Spleen (tissue), 11 donors: ENCODE results near the gene SLC41A3. TPM values are rescaled to one million over a fixed set of nuclear protein-coding genes. Genes with fewer than 3 reads are reported as not detected.
A peak's percentile ranks its signal among the peaks of the same experiment; 100 is the strongest.

ENCODE experiments used
- DNase-seq: peaks from one replicate; pipeline ENCODE4 v3.0.0-alpha.2; 2020
- H3K27ac ChIP-seq, 8 donors: fragments of 200-600 bp; sonication (generic) in 7 of 8; 1 replicate in 4 of 8; 2 replicates in 4 of 8; pipeline versions ENCODE4 v1.5.0 to v1.8.0; 2016 to 2021; ENCODE audit warnings: inconsistent platforms in 4 of 8, mild to moderate bottlenecking in 4 of 8, moderate library complexity in 1 of 8
- H3K27me3 ChIP-seq, 7 donors: fragments of 200-600 bp; sonication (generic) in 6 of 7; replicated peaks in 1 of 7; 1 replicate in 4 of 7; 2 replicates in 3 of 7; pipeline versions ENCODE4 v1.5.0 to v1.8.0; 2016 to 2021; ENCODE audit warnings: inconsistent platforms in 3 of 7, mild to moderate bottlenecking in 1 of 7
- H3K36me3 ChIP-seq, 6 donors: fragments of 200-600 bp; sonication (generic) in 5 of 6; 1 replicate in 4 of 6; 2 replicates in 2 of 6; pipeline versions ENCODE4 v1.5.0 to v1.8.0; 2016 to 2021; ENCODE audit warnings: inconsistent platforms in 2 of 6
- H3K4me1 ChIP-seq, 6 donors: fragments of 200-600 bp; sonication (generic) in 5 of 6; 1 replicate in 3 of 6; 2 replicates in 3 of 6; pipeline versions ENCODE4 v1.5.0 to v1.8.0; 2016 to 2021; ENCODE audit warnings: inconsistent platforms in 3 of 6
- H3K4me3 ChIP-seq, 8 donors: fragments of 200-600 bp; sonication (generic) in 7 of 8; 1 replicate in 4 of 8; 2 replicates in 4 of 8; pipeline versions ENCODE4 v1.5.0 to v1.8.0; 2016 to 2021; ENCODE audit warnings: inconsistent platforms in 4 of 8, mild to moderate bottlenecking in 4 of 8, moderate library complexity in 2 of 8
- H3K9me3 ChIP-seq, 8 donors: fragments of 200-600 bp; sonication (generic) in 7 of 8; 1 replicate in 4 of 8; 2 replicates in 4 of 8; pipeline versions ENCODE4 v1.5.0 to v1.8.0; 2016 to 2021; ENCODE audit warnings: inconsistent platforms in 4 of 8
- POLR2A ChIP-seq, 3 donors: fragments of 450-650 bp; IDR thresholded peaks; one replicate each; pipeline ENCODE4 v1.5.1; 2017; ENCODE audit warnings: antibody characterized with exemption in 3 of 3, mild to moderate bottlenecking in 1 of 3
- POLR2AphosphoS5 ChIP-seq, 3 donors: sonication (generic); formaldehyde crosslinking; IDR thresholded peaks; one replicate each; pipeline ENCODE4 v1.5.1; 2017; ENCODE audit warnings: antibody characterized with exemption in 3 of 3
- WGBS, 5 donors: extraction: QIAGEN DNeasy Blood & Tissue Kit in 3 of 5; methylation state at CpG; one replicate each; pipeline versions ENCODE4 v1.1.5 to v1.1.7; 2013 to 2018; 5-methylcytosine and 5-hydroxymethylcytosine counted together
- intact Hi-C: fragments of 100-400 bp; cut with DNase I; formaldehyde crosslinking; loops from one replicate; pipeline ENCODE4 v1.15.0; 2023; ENCODE audit warnings: low total_unique reads
- polyA plus RNA-seq, 3 donors: library from polyadenylated mRNA; stranded (reverse); fragments of 200-250 nt; gene quantifications; one replicate each; pipeline ENCODE4 v1.2.1, GENCODE V29; 2013
- total RNA-seq, 7 donors: library from RNA; depleted of rRNA in 3 of 7; stranded (reverse); fragments of >200 nt in 3 of 7; fragmentation: NEBNext Ultra II Directional in 4 of 7; extraction: Animal tissue kit (Norgen Biotek cat#: 25700) in 4 of 7; gene quantifications; one replicate each; pipeline versions ENCODE4 v1.1.0 to v1.2.1, GENCODE V29; 2016 to 2021
- TF ChIP-seq, protein P1 (sequence below), 11 experiments: fragments of 200-600 bp in 7 of 11; fragments of 450-650 bp in 4 of 11; sonication (generic) in 4 of 11; IDR thresholded peaks in 8 of 11; conservative IDR thresholded peaks in 3 of 11; 1 replicate in 7 of 11; 2 replicates in 4 of 11; pipeline versions ENCODE4 v1.4.0 to v1.8.0; 2016 to 2021; ENCODE audit warnings: antibody characterized with exemption in 11 of 11, inconsistent platforms in 4 of 11, mild to moderate bottlenecking in 1 of 11
- donor health status: healthy with polysubstance abuse.
- donor health status: DM: no; HTN: no; CAD: no; lungs with moderate emphysema.
- donor health status: DM: no; HTN: no; CAD: no.
- donor health status: Bipolar disorder and iron deficiency.
- donor health status: healthy.
- donor health status: DM: no; HTN: no; CAD: no.
- donor health status: DM: yes; HTN: yes; CAD: no.

The SLC41A3 gene
- total and polyA plus RNA-seq, 10 donors = 16.3 to 43.7 (median 33.7) TPM

DNA sequence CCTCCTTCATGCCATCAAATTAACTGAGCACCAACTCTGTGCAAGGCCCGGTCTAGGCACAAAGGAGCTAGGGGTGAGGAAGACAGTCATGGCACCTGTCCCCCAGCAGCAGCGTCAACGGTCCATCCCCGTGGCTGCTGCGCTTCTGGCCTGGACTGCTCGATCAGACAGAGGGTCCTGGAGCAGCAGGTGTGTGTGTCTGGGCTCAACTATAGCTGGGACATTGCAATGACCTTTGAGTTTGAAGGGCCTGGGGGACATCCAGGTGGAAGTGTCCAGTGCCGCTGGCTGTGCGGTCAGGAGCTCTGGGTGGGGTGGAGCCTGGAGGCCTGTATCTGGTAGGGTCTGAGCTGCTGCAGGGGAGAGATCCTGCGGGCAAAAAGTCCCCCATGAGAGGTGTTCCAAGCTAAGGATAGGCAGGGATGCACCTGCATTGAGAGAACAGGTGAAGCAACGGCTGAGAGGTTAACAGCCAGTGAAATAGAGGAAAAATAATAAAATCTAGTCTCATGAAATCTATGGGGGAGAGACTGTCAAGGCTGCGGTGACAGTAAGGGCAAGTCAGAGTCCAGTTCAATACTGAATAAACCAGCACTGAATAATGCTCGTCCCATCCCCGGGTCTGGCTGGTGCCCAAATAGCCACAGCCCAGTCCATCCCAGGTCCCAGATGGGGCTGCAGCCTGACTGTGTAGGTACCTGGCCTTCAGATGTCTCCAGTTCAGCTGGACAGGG, 25.4 kb upstream of the SLC41A3 start:
- peak; percentile 67 for DNase-seq
- 87 to 92% (median 89%) methylated on average over 13 of the region's 13 CpGs for WGBS, 5 donors
- Histone ChIP-seq H3K9me3 (no peaks in the 10 kb centered on the region), H3K27me3 (no peaks in the 10 kb centered on the region), H3K4me1 (no peaks in the 10 kb centered on the region), H3K27ac (no peak overlapping the region), H3K4me3 (no peak overlapping the region), H3K36me3 (no peaks in the 10 kb centered on the region)
- intact Hi-C loops = no loop called here
- no peak for TF ChIP-seq POLR2A (IDR thresholded peaks at IDR 0.05)
- TF ChIP-seq POLR2AphosphoS5 (IDR thresholded peaks at IDR 0.05) = no peak
- TF ChIP-seq, protein P1, sequence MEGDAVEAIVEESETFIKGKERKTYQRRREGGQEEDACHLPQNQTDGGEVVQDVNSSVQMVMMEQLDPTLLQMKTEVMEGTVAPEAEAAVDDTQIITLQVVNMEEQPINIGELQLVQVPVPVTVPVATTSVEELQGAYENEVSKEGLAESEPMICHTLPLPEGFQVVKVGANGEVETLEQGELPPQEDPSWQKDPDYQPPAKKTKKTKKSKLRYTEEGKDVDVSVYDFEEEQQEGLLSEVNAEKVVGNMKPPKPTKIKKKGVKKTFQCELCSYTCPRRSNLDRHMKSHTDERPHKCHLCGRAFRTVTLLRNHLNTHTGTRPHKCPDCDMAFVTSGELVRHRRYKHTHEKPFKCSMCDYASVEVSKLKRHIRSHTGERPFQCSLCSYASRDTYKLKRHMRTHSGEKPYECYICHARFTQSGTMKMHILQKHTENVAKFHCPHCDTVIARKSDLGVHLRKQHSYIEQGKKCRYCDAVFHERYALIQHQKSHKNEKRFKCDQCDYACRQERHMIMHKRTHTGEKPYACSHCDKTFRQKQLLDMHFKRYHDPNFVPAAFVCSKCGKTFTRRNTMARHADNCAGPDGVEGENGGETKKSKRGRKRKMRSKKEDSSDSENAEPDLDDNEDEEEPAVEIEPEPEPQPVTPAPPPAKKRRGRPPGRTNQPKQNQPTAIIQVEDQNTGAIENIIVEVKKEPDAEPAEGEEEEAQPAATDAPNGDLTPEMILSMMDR (IDR thresholded peaks at IDR 0.05 in 8 of 11, conservative IDR thresholded peaks at IDR 0.05 in 3 of 11) = no peak

DNA sequence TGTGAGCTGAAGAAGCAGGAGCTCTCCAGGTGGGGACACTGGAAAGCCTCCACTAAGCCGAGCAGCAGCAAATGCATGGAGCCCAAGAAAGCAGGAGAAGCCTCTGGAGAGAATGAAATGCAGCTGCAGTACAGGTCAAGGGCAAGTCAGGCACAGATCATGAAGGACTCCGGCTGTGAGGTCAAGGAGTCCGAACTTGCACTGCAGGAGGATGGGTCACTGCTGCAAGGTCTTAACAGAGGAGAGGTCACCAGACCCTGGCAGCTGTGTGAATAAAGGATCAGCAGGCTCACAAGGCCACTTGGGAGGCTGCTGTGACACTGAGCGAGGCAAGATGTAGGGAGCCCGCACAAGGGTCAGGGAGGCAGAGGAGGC, 24.7 kb upstream of the SLC41A3 start:
- Histone ChIP-seq H3K9me3 (no peaks in the 10 kb centered on the region), H3K27ac (no peak overlapping the region), H3K4me3 (no peak overlapping the region), H3K27me3 (no peaks in the 10 kb centered on the region), H3K36me3 (no peaks in the 10 kb centered on the region), H3K4me1 (no peaks in the 10 kb centered on the region)
- 73 to 86% (median 76%) methylated on average over 5 of the region's 5 CpGs for WGBS, 5 donors
- DNase-seq = no peak
- TF ChIP-seq, protein P1 (IDR thresholded peaks at IDR 0.05 in 8 of 11, conservative IDR thresholded peaks at IDR 0.05 in 3 of 11) = no peak
- no peak for TF ChIP-seq POLR2AphosphoS5 (IDR thresholded peaks at IDR 0.05)
- no peak for TF ChIP-seq POLR2A (IDR thresholded peaks at IDR 0.05)
- intact Hi-C loops = no loop called here

DNA sequence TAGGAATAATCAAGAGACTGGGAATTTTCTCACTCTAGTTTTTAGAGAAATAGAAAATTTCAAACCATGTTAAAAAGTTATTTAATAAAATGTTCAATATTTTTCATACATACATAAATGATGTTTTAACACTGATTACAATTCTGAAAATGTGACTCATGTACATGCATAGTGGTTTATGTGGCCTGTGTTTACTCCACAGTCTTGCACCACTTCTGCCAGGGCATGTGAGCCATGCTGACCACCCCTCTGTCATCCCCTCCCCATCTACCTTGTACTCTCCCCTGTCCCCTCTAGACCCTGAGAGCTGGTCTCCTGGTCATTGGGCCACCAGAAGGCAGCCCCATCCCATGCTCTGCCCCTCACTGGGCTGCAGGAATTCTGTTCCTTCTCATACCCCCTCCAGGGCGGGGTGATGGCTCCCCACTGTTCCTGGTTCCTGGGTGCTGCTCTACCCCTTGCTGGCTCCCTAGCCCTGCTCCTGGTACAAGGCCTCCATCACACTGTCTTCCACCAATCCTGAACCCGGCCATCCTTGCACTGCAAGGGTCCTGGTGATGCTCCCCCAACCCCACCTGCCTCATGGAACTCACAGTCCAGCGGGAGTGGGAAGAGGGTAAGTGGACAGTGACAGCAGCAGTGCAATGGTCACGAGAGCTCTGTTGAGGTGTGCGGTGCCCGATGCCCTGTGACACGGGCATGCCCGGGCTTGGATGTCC, 24.2 kb upstream of the SLC41A3 start:
- WGBS, 5 donors = 86 to 96% (median 92%) methylated on average over 8 of the region's 8 CpGs
- TF ChIP-seq, protein P1 (IDR thresholded peaks at IDR 0.05 in 8 of 11, conservative IDR thresholded peaks at IDR 0.05 in 3 of 11) = no peak
- TF ChIP-seq POLR2AphosphoS5 (IDR thresholded peaks at IDR 0.05) = no peak
- TF ChIP-seq POLR2A (IDR thresholded peaks at IDR 0.05) = no peak
- DNase-seq = peak; percentile 67
- Histone ChIP-seq H3K27ac (no peak overlapping the region), H3K9me3 (no peaks in the 10 kb centered on the region), H3K4me1 (no peaks in the 10 kb centered on the region), H3K4me3 (no peak overlapping the region), H3K36me3 (no peaks in the 10 kb centered on the region), H3K27me3 (no peaks in the 10 kb centered on the region)
- intact Hi-C loops = no loop called here

DNA sequence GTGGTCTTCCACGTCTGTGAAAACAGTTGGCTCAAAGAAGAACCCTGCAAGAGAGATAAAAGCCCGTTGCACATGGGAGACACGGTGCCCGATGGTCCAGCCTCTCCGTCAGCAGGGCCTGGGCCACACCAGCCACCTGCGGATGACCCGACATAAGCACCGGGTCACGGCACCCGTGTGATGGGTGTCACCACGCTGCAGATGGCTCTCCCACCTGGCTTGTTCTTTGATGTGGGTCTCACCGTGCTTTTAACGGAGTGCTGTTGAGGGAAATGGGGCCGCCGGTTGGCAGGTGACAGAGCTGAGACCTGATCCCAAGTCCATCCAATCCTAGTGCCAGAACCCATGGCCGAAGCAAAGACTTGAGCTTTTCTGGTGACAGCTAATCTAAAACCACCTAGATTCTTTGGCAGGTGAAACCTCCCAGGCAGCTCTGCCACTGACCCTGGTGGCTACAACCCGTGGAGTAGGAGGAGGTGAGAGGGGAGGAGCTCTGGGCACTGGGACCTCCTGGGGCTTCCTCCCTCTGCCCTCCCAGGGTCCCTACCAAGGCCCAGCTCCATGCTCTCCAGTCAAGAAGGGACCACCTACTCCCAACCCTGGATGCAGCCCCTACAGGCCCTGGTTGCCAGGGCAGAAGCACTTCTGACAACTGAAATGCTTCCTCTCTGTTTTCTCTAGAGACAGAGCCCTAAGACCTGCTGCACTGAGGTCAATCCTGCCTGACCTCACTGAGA, 23.4 kb upstream of the SLC41A3 start:
- peak; percentile 66 for DNase-seq
- WGBS, 5 donors = 74 to 87% (median 86%) methylated on average over 17 of the region's 17 CpGs
- H3K27ac ChIP-seq = no peak overlapping the region
- intact Hi-C loops = no loop called here
- no peak overlapping the region for H3K4me3 ChIP-seq
- no peaks in the 10 kb centered on the region for H3K27me3 ChIP-seq
- H3K4me1 ChIP-seq = no peaks in the 10 kb centered on the region
- no peaks in the 10 kb centered on the region for H3K9me3 ChIP-seq
- no peaks in the 10 kb centered on the region for H3K36me3 ChIP-seq
- TF ChIP-seq, protein P1 (IDR thresholded peaks at IDR 0.05 in 8 of 11, conservative IDR thresholded peaks at IDR 0.05 in 3 of 11) = no peak
